CD14-positive monocyte (primary cell): ENCODE results near the gene NUP54. TPM values are rescaled to one million over a fixed set of nuclear protein-coding genes. Genes with fewer than 3 reads are reported as not detected.

Source experiments
- DNase-seq, 3 donors: peaks; one replicate each; pipeline ENCODE4 v3.0.0-alpha.2; 2011 to 2022
- H2AFZ ChIP-seq: 2 replicates; pipeline ENCODE4 v1.6.0; 2012; ENCODE audit warnings: mild to moderate bottlenecking, low read depth, low read length, inconsistent platforms; ENCODE audit not compliant: insufficient read depth, poor library complexity, severe bottlenecking
- H3K27ac ChIP-seq, 2 donors: 1 replicate in 1 of 2; 2 replicates in 1 of 2; pipeline ENCODE4 v1.5.1; 2012 to 2013; ENCODE audit warnings: low read length in 2 of 2, control low read depth in 1 of 2, inconsistent platforms in 1 of 2, low read depth in 1 of 2, mild to moderate bottlenecking in 1 of 2
- H3K27me3 ChIP-seq, 2 donors: one replicate each; pipeline versions ENCODE4 v1.6.0 to v1.6.1; 2011 to 2013; ENCODE audit warnings: low read length in 2 of 2; ENCODE audit not compliant: control insufficient read depth in 2 of 2, insufficient read depth in 2 of 2
- H3K36me3 ChIP-seq, 2 donors: replicated peaks in 1 of 2; 1 replicate in 1 of 2; 2 replicates in 1 of 2; pipeline versions ENCODE4 v1.5.1 to v1.6.1; 2012 to 2013; ENCODE audit warnings: low read length in 2 of 2, control low read depth in 1 of 2, inconsistent platforms in 1 of 2, mild to moderate bottlenecking in 1 of 2; ENCODE audit not compliant: insufficient read depth in 2 of 2, control insufficient read depth in 1 of 2
- H3K4me1 ChIP-seq, 2 donors: 1 replicate in 1 of 2; 2 replicates in 1 of 2; pipeline versions ENCODE4 v1.5.1 to v1.6.1; 2012 to 2013; ENCODE audit warnings: low read length in 2 of 2, control low read depth in 1 of 2, inconsistent platforms in 1 of 2, mild to moderate bottlenecking in 1 of 2, moderate library complexity in 1 of 2; ENCODE audit not compliant: insufficient read depth in 2 of 2, control insufficient read depth in 1 of 2
- H3K4me2 ChIP-seq: replicated peaks from 2 replicates; pipeline ENCODE3; 2012; ENCODE audit warnings: low read length, moderate library complexity, mild to moderate bottlenecking; ENCODE audit not compliant: poor library complexity, severe bottlenecking; ENCODE audit errors: extremely low read depth
- H3K4me3 ChIP-seq, 3 experiments: fragments of 200-600 bp in 1 of 3; sonication (generic) in 1 of 3; replicated peaks in 1 of 3; 1 replicate in 2 of 3; 2 replicates in 1 of 3; pipeline ENCODE4 v1.5.1; 2011 to 2013; ENCODE audit warnings: low read length in 3 of 3, mild to moderate bottlenecking in 3 of 3, control low read depth in 2 of 3, low read depth in 2 of 3, inconsistent platforms in 1 of 3, moderate library complexity in 1 of 3
- H3K79me2 ChIP-seq: 2 replicates; pipeline ENCODE4 v1.6.0; 2012; ENCODE audit warnings: mild to moderate bottlenecking, control low read depth, inconsistent platforms, low read length, moderate library complexity; ENCODE audit not compliant: insufficient read depth
- H3K9ac ChIP-seq: 2 replicates; pipeline ENCODE4 v1.6.0; 2017; ENCODE audit warnings: low read length, mild to moderate bottlenecking; ENCODE audit not compliant: insufficient read depth, poor library complexity, severe bottlenecking
- H3K9me3 ChIP-seq, 2 donors: replicated peaks in 1 of 2; 1 replicate in 1 of 2; 2 replicates in 1 of 2; pipeline versions ENCODE4 v1.5.1 to v1.6.1; 2012 to 2013; ENCODE audit warnings: low read length in 2 of 2, control low read depth in 1 of 2; ENCODE audit not compliant: control insufficient read depth in 1 of 2, insufficient read depth in 1 of 2
- H4K20me1 ChIP-seq: 2 replicates; pipeline ENCODE4 v1.6.0; 2012; ENCODE audit warnings: mild to moderate bottlenecking, low read length, control low read depth, moderate library complexity; ENCODE audit not compliant: insufficient read depth
- H3K27ac Mint-ChIP-seq, 7 donors: one replicate each; pipeline ENCODE4 v1.8.0; 2020; ENCODE audit warnings: mild to moderate bottlenecking in 7 of 7, mixed read lengths in 7 of 7, moderate library complexity in 6 of 7, inconsistent platforms in 2 of 7
- H3K27me3 Mint-ChIP-seq, 3 donors: one replicate each; pipeline ENCODE4 v1.8.0; 2021 to 2022; ENCODE audit warnings: low read depth in 3 of 3, mild to moderate bottlenecking in 3 of 3, mixed read lengths in 3 of 3, moderate library complexity in 3 of 3, inconsistent platforms in 1 of 3
- H3K36me3 Mint-ChIP-seq, 2 donors: one replicate each; pipeline ENCODE4 v1.8.0; 2020; ENCODE audit warnings: mixed read lengths in 2 of 2, inconsistent platforms in 1 of 2, mild to moderate bottlenecking in 1 of 2
- H3K4me1 Mint-ChIP-seq: one replicate; pipeline ENCODE4 v1.8.0; 2020; ENCODE audit warnings: mild to moderate bottlenecking, mixed read lengths
- H3K4me3 Mint-ChIP-seq, 2 donors: one replicate each; pipeline ENCODE4 v1.8.0; 2020; ENCODE audit warnings: mild to moderate bottlenecking in 2 of 2, mixed read lengths in 2 of 2, moderate library complexity in 1 of 2
- H3K9me3 Mint-ChIP-seq, 7 donors: one replicate each; pipeline ENCODE4 v1.8.0; 2020 to 2022; ENCODE audit warnings: mixed read lengths in 7 of 7, mild to moderate bottlenecking in 6 of 7, moderate library complexity in 6 of 7, inconsistent platforms in 2 of 7
- CTCF ChIP-seq: fragments of 200-600 bp; IDR thresholded peaks from one replicate; pipeline ENCODE4 v1.8.0; 2022; ENCODE audit warnings: antibody characterized with exemption, mild to moderate bottlenecking
- WGBS: methylation state at CpG from one replicate; pipeline ENCODE4 v1.1.5; 2013; ENCODE audit warnings: missing lambda C conversion rate; ENCODE audit not compliant: insufficient coverage; 5-methylcytosine and 5-hydroxymethylcytosine counted together
- intact Hi-C, 2 donors: fragments of 100-400 bp; cut with micrococcal nuclease; formaldehyde crosslinking; loops; one replicate each; pipeline versions ENCODE4 v1.15.0 to v1.15.1; 2023
- polyA plus RNA-seq, 3 donors: library from polyadenylated mRNA; depleted of rRNA in 1 of 3; unstranded in 2 of 3; stranded (reverse) in 1 of 3; fragments of 300-500 nt in 2 of 3; fragments of >200 nt in 1 of 3; fragmentation: Illumina TruSeq in 2 of 3; gene quantifications; 1 replicate in 2 of 3; 2 replicates in 1 of 3; pipeline ENCODE4 v1.2.3, GENCODE V29; 2012 to 2021

NUP54 gene
- polyA plus RNA-seq, 3 donors = 15.0 to 25.0 (median 16.2) TPM

GRCh38 chr4:76188557-76188956 lies 40.4 kb upstream of the NUP54 start:
- DNase-seq = no peak
- Mint-ChIP-seq H3K4me1 (peaks cover 12% of the 10 kb centered on the region), H3K27ac (peak overlapping the region in 1 of 7 donors; percentile 18), H3K4me3 (no peak overlapping the region), H3K27me3 (no peaks in the 10 kb centered on the region), H3K9me3 (peaks cover 0 to 3% (median 0%) of the 10 kb centered on the region in 7 donors), H3K36me3 (peaks cover 55 to 73% of the 10 kb centered on the region in 2 donors)
- peaks cover 30% of the 10 kb centered on the region for H3K79me2 ChIP-seq
- intact Hi-C loops = loop anchor here in 1 of 2 donors (10.0 kb wide), 1 partner anchor 316 kb away; no protein-coding TSS in a partner anchor
- no peak overlapping the region for H3K4me3 ChIP-seq
- peaks cover 30 to 80% of the 10 kb centered on the region in 2 donors for H3K36me3 ChIP-seq
- H3K27me3 ChIP-seq = no peaks in the 10 kb centered on the region
- H3K4me2 ChIP-seq = no peak overlapping the region
- no peak for TF ChIP-seq CTCF
- H3K27ac ChIP-seq = no peak overlapping the region
- WGBS = 100% methylated on average over 3 of the region's 3 CpGs
- H3K9me3 ChIP-seq = no peaks in the 10 kb centered on the region
- H3K9ac ChIP-seq = no peak overlapping the region
- peaks cover 7 to 11% of the 10 kb centered on the region in 2 donors for H3K4me1 ChIP-seq
- peaks cover 92% of the 10 kb centered on the region for H4K20me1 ChIP-seq
- no peak overlapping the region for H2AFZ ChIP-seq

- H3K27me3 ChIP-seq = no peaks in the 10 kb centered on the region
- no peak overlapping the region for H3K9ac ChIP-seq
- H4K20me1 ChIP-seq = peaks cover 92% of the 10 kb centered on the region
- Mint-ChIP-seq H3K4me1 (peaks cover 11% of the 10 kb centered on the region), H3K9me3 (peaks cover 0 to 3% (median 0%) of the 10 kb centered on the region in 7 donors), H3K4me3 (no peak overlapping the region), H3K27ac (peak overlapping the region in 1 of 7 donors; percentile 18), H3K36me3 (peaks cover 51 to 71% of the 10 kb centered on the region in 2 donors), H3K27me3 (no peaks in the 10 kb centered on the region)
- no peaks in the 10 kb centered on the region for H3K9me3 ChIP-seq
- H3K4me1 ChIP-seq = peaks cover 7 to 10% of the 10 kb centered on the region in 2 donors
- TF ChIP-seq CTCF = no peak
- intact Hi-C loops = loop anchor here in 1 of 2 donors (10.0 kb wide), 1 partner anchor 317 kb away; no protein-coding TSS in a partner anchor
- no peak overlapping the region for H3K4me2 ChIP-seq
- H3K79me2 ChIP-seq = peaks cover 26% of the 10 kb centered on the region
- no peak overlapping the region for H2AFZ ChIP-seq
- peaks cover 25 to 80% of the 10 kb centered on the region in 2 donors for H3K36me3 ChIP-seq
- H3K4me3 ChIP-seq = no peak overlapping the region
- DNase-seq = no peak
- no peak overlapping the region for H3K27ac ChIP-seq
These were observed 40.0 kb upstream of the NUP54 start for GRCh38 chr4:76188149-76188548.
